GM12878 (cell line): Measurements from ENCODE around the gene PTPRD. TPM values are rescaled to one million over a fixed set of nuclear protein-coding genes. Genes with fewer than 3 reads are reported as not detected.

Experiments used
- ATAC-seq: fragments of 200-7000 bp; cut with Tn5 transposase; 3 replicates; pipeline ENCODE4 v1.9.1; 2020; ENCODE audit warnings: mild to moderate bottlenecking, moderate library complexity
- Bru-seq: library from RNA; stranded (reverse); fragments of 400-500 nt; gene quantifications from one replicate; lab custom pipeline; 2021; lab: Mats Ljungman, UMichigan
- BruChase-seq, 2 experiments: library from RNA; stranded (reverse); fragments of 400-500 nt; gene quantifications; one replicate each; lab custom pipeline; 2021; lab: Mats Ljungman, UMichigan
- BruUV-seq: library from RNA; stranded (reverse); fragments of 400-500 nt; replicated peaks from 2 replicates; lab custom pipeline; 2021; lab: Mats Ljungman, UMichigan
- CTCF ChIA-PET: fragments of 300-600 bp; sonication (Branson Sonifier 250); formaldehyde crosslinking; extraction: SDS; loops from one replicate; lab custom pipeline; 2021; ENCODE audit warnings: inconsistent platforms; lab: Yijun Ruan, JAX
- POLR2A ChIA-PET: fragments of 350-600 bp; formaldehyde crosslinking; extraction: SDS; loops from one replicate; lab custom pipeline; 2021; ENCODE audit warnings: inconsistent platforms; lab: Charles Lee
- RAD21 ChIA-PET: fragments of 300-600 bp; sonication (Branson Sonifier 250); formaldehyde crosslinking; loops from one replicate; lab custom pipeline; 2023; ENCODE audit warnings: antibody characterized with exemption; ENCODE audit not compliant: unreplicated experiment; lab: Charles Lee
- SMC1A ChIA-PET: fragments of 300-600 bp; sonication (Branson Sonifier 250); formaldehyde crosslinking; loops from one replicate; lab custom pipeline; 2023; ENCODE audit not compliant: unreplicated experiment, uncharacterized antibody; lab: Charles Lee
- DNase-seq: peaks from one replicate; pipeline ENCODE4 v3.0.0-alpha.2; 2011; ENCODE audit warnings: low read depth, low spot score
- FAIRE-seq: peaks from 3 replicates; lab custom pipeline; 2011; peaks lifted over from hg19 to GRCh38; lab: Jason Lieb, UNC
- H2AFZ ChIP-seq: 2 replicates; pipeline ENCODE4 v1.6.0; 2011; ENCODE audit warnings: low read depth, low read length, control low read depth; ENCODE audit not compliant: control insufficient read depth
- H3K27ac ChIP-seq: 2 replicates; pipeline ENCODE4 v1.5.1; 2011; ENCODE audit warnings: control low read depth; ENCODE audit not compliant: control insufficient read depth, insufficient read depth
- H3K27me3 ChIP-seq, 2 experiments: replicated peaks in 1 of 2; 2 replicates each; pipeline versions ENCODE4 v1.6.0 to v1.6.1; 2011; ENCODE audit warnings: low read length in 1 of 2; ENCODE audit not compliant: control insufficient read depth in 2 of 2, insufficient read depth in 2 of 2
- H3K36me3 ChIP-seq, 2 experiments: 2 replicates each; pipeline ENCODE4 v1.5.1; 2011; ENCODE audit warnings: low read length in 1 of 2; ENCODE audit not compliant: control insufficient read depth in 2 of 2, insufficient read depth in 2 of 2
- H3K4me1 ChIP-seq: 2 replicates; pipeline ENCODE4 v1.6.1; 2011; ENCODE audit warnings: mild to moderate bottlenecking, low read length, moderate library complexity, mixed read lengths; ENCODE audit not compliant: control insufficient read depth, insufficient read depth
- H3K4me2 ChIP-seq: 2 replicates; pipeline ENCODE4 v1.6.0; 2011; ENCODE audit warnings: control low read depth; ENCODE audit not compliant: control insufficient read depth, insufficient read depth
- H3K4me3 ChIP-seq: fragments of 200-600 bp; sonication (generic); 2 replicates; pipeline ENCODE4 v1.5.1; 2016
- H3K79me2 ChIP-seq: 2 replicates; pipeline ENCODE4 v1.6.0; 2011; ENCODE audit warnings: low read length; ENCODE audit not compliant: control insufficient read depth, insufficient read depth
- H3K9ac ChIP-seq: 2 replicates; pipeline ENCODE4 v1.8.0; 2011; ENCODE audit warnings: low read length, control low read depth, mixed read lengths; ENCODE audit not compliant: control insufficient read depth, insufficient read depth
- H3K9me3 ChIP-seq: replicated peaks from 3 replicates; pipeline ENCODE4 v1.5.1; 2011; ENCODE audit warnings: mild to moderate bottlenecking, low read length; ENCODE audit not compliant: control insufficient read depth, insufficient read depth
- H4K20me1 ChIP-seq: 2 replicates; pipeline ENCODE4 v1.6.0; 2011; ENCODE audit not compliant: control insufficient read depth, insufficient read depth
- CTCF ChIP-seq, 3 experiments: IDR thresholded peaks in 2 of 3; conservative IDR thresholded peaks in 1 of 3; 2 replicates each; pipeline ENCODE4 v1.5.1; 2011; ENCODE audit warnings: low read depth in 3 of 3, low read length in 3 of 3, mild to moderate bottlenecking in 3 of 3, control low read depth in 2 of 3, moderate library complexity in 2 of 3, inconsistent platforms in 1 of 3, mixed read lengths in 1 of 3; ENCODE audit not compliant: control insufficient read depth in 2 of 3, insufficient read depth in 1 of 3; ENCODE audit errors: extremely low read depth in 1 of 3
- SPI1 ChIP-seq: IDR thresholded peaks from 2 replicates; pipeline ENCODE4 v1.6.1; 2011; ENCODE audit warnings: low read depth, mild to moderate bottlenecking, low read length, moderate library complexity, borderline replicate concordance; ENCODE audit not compliant: insufficient read depth
- WGBS: methylation state at CpG from one replicate; pipeline ENCODE4 v1.1.6; 2016; ENCODE audit warnings: low lambda C conversion rate; ENCODE audit not compliant: insufficient replicate concordance, insufficient coverage; ENCODE audit errors: missing lambda C conversion rate; 5-methylcytosine and 5-hydroxymethylcytosine counted together
- in situ Hi-C: fragments of 300-500 bp; cut with MboI; formaldehyde crosslinking; loops from 9 replicates; pipeline ENCODE4 v1.14.3; 2018; ENCODE audit warnings: mixed read lengths
- intact Hi-C: fragments of 100-400 bp; cut with micrococcal nuclease; formaldehyde crosslinking; loops from one replicate; pipeline ENCODE4 v1.14.2; 2022; ENCODE audit not compliant: unreplicated experiment
- long read RNA-seq, 2 experiments: library from polyadenylated mRNA; unstranded; transcript quantifications; one replicate each; pipeline ENCODE4 v2.0.0, GENCODE V29; 2019 to 2020
- polyA minus RNA-seq, 3 experiments: library from RNA; depleted of rRNA, polyadenylated mRNA; stranded (reverse); fragments of >200 nt; gene quantifications; 2 replicates each; pipeline ENCODE4 v1.2.3, GENCODE V29; 2011
- polyA plus RNA-seq, 11 experiments: library from polyadenylated mRNA; depleted of rRNA in 4 of 11; unstranded in 6 of 11; stranded (reverse) in 5 of 11; fragments of >200 nt; fragmentation: Nextera tagmentation in 4 of 11; fragmentation: Illumina TruSeq in 1 of 11; extraction: Ambion mirVana in 4 of 11; extraction: Trizol in 1 of 11; gene quantifications; 1 replicate in 1 of 11; 2 replicates in 10 of 11; pipeline versions ENCODE4 v1.2.1 to v1.2.3, GENCODE V29; 2011 to 2016; ENCODE audit warnings: inconsistent platforms in 2 of 11, missing spikeins in 2 of 11, low read depth in 1 of 11
- total RNA-seq, 4 experiments: library from RNA; depleted of rRNA in 3 of 4; stranded (reverse); fragments of >200 nt in 3 of 4; fragmentation: Illumina TruSeq in 1 of 4; extraction: Trizol in 1 of 4; gene quantifications; 2 replicates each; pipeline versions ENCODE4 v1.2.1 to v1.2.3, GENCODE V29; 2013 to 2021

PTPRD gene
- not detected in 2 replicates for total RNA-seq (2013; cell fraction: nucleolus; rRNA removed)
- total RNA-seq (2014; rRNA removed) (not detected in 2 replicates), total RNA-seq (2014; rRNA removed; fragmentation: Illumina TruSeq; extraction: Trizol) (not detected in 2 replicates), total RNA-seq (2021) (0.05 TPM in 2 replicates), polyA plus RNA-seq (2011; rRNA removed) (0.13 TPM in 1 of 2 replicates, not detected in the other), polyA plus RNA-seq (2014; fragmentation: Illumina TruSeq; extraction: Trizol) (under 0.01 TPM in 1 of 2 replicates, not detected in the other), polyA plus RNA-seq (2014; fragmentation: Nextera tagmentation; extraction: Ambion mirVana) (not detected), polyA plus RNA-seq (2014; rRNA removed) (not detected in 2 replicates), polyA plus RNA-seq (2016; fragmentation: Nextera tagmentation; extraction: Ambion mirVana) (under 1 TPM in 1 of 2 experiments, not detected in 1; 0.01 TPM), polyA minus RNA-seq (2011; rRNA and poly(A)+ RNA removed) (0.05 and 0.44 TPM in 2 replicates), Bru-seq, nascent RNA (percentile 1 among the genes with signal in this experiment), BruChase-seq, experiment 1, labeled RNA remaining after a 6-hour chase (percentile 0 among the genes with signal in this experiment), BruChase-seq, experiment 2, labeled RNA remaining after a 2-hour chase (percentile 1 among the genes with signal in this experiment)
- polyA plus RNA-seq (2011; ENCODE audit: low read depth), result not detected
- polyA plus RNA-seq (2011; cell fraction: cytosol; rRNA removed), result not detected in 2 replicates
- 0.01 and 0.18 TPM in 2 replicates for polyA plus RNA-seq (2011; cell fraction: nucleus; rRNA removed)
- not detected in 2 replicates for polyA plus RNA-seq (2012)
- polyA minus RNA-seq (2011; cell fraction: cytosol; rRNA and poly(A)+ RNA removed), result not detected in 2 replicates
- polyA minus RNA-seq (2011; cell fraction: nucleus; rRNA and poly(A)+ RNA removed), result 0.12 TPM in 1 of 2 replicates, not detected in the other
- long read RNA-seq, experiment 1, result 0 reads
- long read RNA-seq, experiment 2, partial matches to known transcripts, result 0 of 10 reads
- long read RNA-seq, experiment 2, other reads (novel, unspliced or antisense), result 10 of 10 reads

DNA sequence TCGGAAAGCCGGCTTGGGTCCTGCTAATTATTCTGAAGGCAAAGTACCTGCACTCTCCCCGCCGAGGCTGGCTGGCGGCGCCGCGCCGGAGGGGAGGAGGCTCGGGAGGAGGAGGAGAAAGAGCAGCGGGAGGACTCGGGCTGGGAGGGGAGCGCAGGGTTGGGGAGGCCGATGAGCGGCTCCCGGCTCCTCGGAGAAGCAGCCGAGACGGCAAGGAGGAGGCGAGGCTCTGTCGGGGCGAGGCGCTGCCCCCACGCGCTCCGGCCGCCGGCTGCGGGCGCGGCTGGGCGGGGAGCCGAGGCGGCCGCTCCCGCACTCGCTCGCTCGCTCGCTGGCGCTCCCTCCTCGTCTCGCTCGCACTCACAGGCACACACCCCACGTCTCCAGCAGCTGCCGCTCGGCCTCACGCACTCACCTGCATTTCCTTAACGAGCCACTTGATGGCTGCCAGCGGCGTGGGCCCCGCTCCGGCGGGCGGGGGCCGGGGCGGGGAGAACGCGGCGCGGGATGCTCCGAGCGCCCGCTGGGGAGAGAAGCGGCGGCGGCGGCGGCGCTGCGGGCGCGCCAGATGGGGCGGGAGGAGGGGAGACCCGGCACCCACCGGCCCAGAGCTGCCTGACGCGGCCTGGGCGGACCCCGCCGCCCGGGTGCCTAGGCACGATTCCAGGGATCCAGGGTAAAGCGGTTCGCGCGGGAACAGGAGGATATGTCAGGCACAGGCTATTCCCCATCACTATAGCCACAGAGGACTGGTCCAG is at the start of gene PTPRD:
TSS of gene PTPRD (minus strand) at position 362 of the 758 bp plus-strand sequence.
- ChIA-PET SMC1A (no interaction called here), POLR2A (no interaction called here), RAD21 (no interaction called here), CTCF (no interaction called here)
- FAIRE-seq (no peak), DNase-seq (no peak), ATAC-seq (peak; percentile 95)
- 18% methylated on average over 17 of the region's 87 CpGs for WGBS
- Histone ChIP-seq H3K4me1 (no peaks in the 10 kb centered on the region), H3K9me3 (no peaks in the 10 kb centered on the region), H3K36me3 (no peaks in the 10 kb centered on the region), H2AFZ (peak within 1 kb of the TSS; percentile 17; the same call in 1 of the 2 replicates), H3K79me2 (no peaks in the 10 kb centered on the region), H3K4me2 (peak within 1 kb of the TSS; percentile 44; the same call in 1 of the 2 replicates), H3K9ac (no peak within 1 kb of the TSS), H4K20me1 (no peaks in the 10 kb centered on the region), H3K27me3 (peaks cover 5% of the 10 kb centered on the region in 2 experiments; a peak in 3 of 4 replicates), H3K4me3 (no peak within 1 kb of the TSS), H3K27ac (no peak within 1 kb of the TSS)
- intact Hi-C loops, result no loop called here
- TF ChIP-seq SPI1, result no peak
- peak in 2 of 3 experiments; percentile 10 to 24; a peak in 1 of 6 replicates for TF ChIP-seq CTCF (IDR thresholded peaks at IDR 0.05 in 2 of 3, conservative IDR thresholded peaks at IDR 0.05 in 1 of 3; ENCODE audit: control insufficient read depth in 2 of 3, extremely low read depth in 1 of 3, insufficient read depth in 1 of 3, low read depth in 3 of 3, low read length in 3 of 3)
- in situ Hi-C loops, result no loop called here
- BruUV-seq, result no TSS peak
